Osteoblast (primary cell): ENCODE measurements around the gene DPP10. TPM values are rescaled to one million over a fixed set of nuclear protein-coding genes. Genes with fewer than 3 reads are reported as not detected.

Experiments used
- DNase-seq: peaks from one replicate; pipeline ENCODE4 v3.0.0; 2011; ENCODE audit warnings: low spot score, mixed read lengths; ENCODE audit not compliant: insufficient read length; ENCODE audit errors: missing footprints
- H2AFZ ChIP-seq: 2 replicates; pipeline ENCODE4 v1.6.0; 2011; ENCODE audit warnings: mild to moderate bottlenecking, low read length
- H3K27ac ChIP-seq: 2 replicates; pipeline ENCODE4 v1.5.1; 2011; ENCODE audit warnings: mild to moderate bottlenecking, low read depth, low read length, moderate library complexity
- H3K27me3 ChIP-seq: 2 replicates; pipeline ENCODE4 v1.6.0; 2012; ENCODE audit warnings: mild to moderate bottlenecking, control low read depth, inconsistent platforms, low read length, moderate library complexity; ENCODE audit not compliant: insufficient read depth
- H3K36me3 ChIP-seq: 2 replicates; pipeline ENCODE4 v1.5.1; 2011; ENCODE audit warnings: mild to moderate bottlenecking, low read length, control low read depth, moderate library complexity; ENCODE audit not compliant: insufficient read depth
- H3K4me1 ChIP-seq: 2 replicates; pipeline ENCODE4 v1.5.1; 2011; ENCODE audit warnings: mild to moderate bottlenecking, low read length, control low read depth, moderate library complexity; ENCODE audit not compliant: insufficient read depth
- H3K4me2 ChIP-seq: 2 replicates; pipeline ENCODE4 v1.6.0; 2011; ENCODE audit warnings: mild to moderate bottlenecking, low read length; ENCODE audit not compliant: insufficient read depth
- H3K4me3 ChIP-seq: fragments of 200-600 bp; sonication (generic); 3 replicates; pipeline ENCODE4 v1.5.1; 2012; ENCODE audit warnings: mild to moderate bottlenecking, low read length, inconsistent platforms; ENCODE audit not compliant: insufficient read depth
- H3K79me2 ChIP-seq: 2 replicates; pipeline ENCODE4 v1.6.0; 2012; ENCODE audit warnings: mild to moderate bottlenecking, low read length, control low read depth, inconsistent platforms; ENCODE audit not compliant: insufficient read depth
- H3K9me3 ChIP-seq: 2 replicates; pipeline ENCODE4 v1.5.1; 2011; ENCODE audit warnings: low read depth, low read length, control low read depth
- H4K20me1 ChIP-seq: 2 replicates; pipeline ENCODE4 v1.6.0; 2012; ENCODE audit warnings: mild to moderate bottlenecking, low read length, control low read depth; ENCODE audit not compliant: insufficient read depth
- CTCF ChIP-seq: IDR thresholded peaks from 2 replicates; pipeline ENCODE4 v1.5.1; 2011; ENCODE audit warnings: mild to moderate bottlenecking, low read depth, low read length, moderate library complexity; ENCODE audit errors: extremely low read depth
- total RNA-seq: library from RNA; depleted of rRNA; stranded (reverse); fragments of >200 nt; gene quantifications from 2 replicates; pipeline ENCODE4 v1.2.3, GENCODE V29; 2012

Gene DPP10
- total RNA-seq, 1 donor = not detected

GRCh38 chr2:115389024-115389423 lies 946.6 kb downstream of the DPP10 start:
- H3K4me2 ChIP-seq = no peak overlapping the region
- no peak for DNase-seq
- no peaks in the 10 kb centered on the region for H3K4me1 ChIP-seq
- no peak overlapping the region for H3K4me3 ChIP-seq
- H3K27ac ChIP-seq = no peak overlapping the region
- H3K79me2 ChIP-seq = no peaks in the 10 kb centered on the region
- H3K36me3 ChIP-seq = no peaks in the 10 kb centered on the region
- no peak for TF ChIP-seq CTCF
- H3K27me3 ChIP-seq = no peaks in the 10 kb centered on the region
- H3K9me3 ChIP-seq = no peaks in the 10 kb centered on the region
- no peak overlapping the region for H2AFZ ChIP-seq
- H4K20me1 ChIP-seq = no peaks in the 10 kb centered on the region

DNA sequence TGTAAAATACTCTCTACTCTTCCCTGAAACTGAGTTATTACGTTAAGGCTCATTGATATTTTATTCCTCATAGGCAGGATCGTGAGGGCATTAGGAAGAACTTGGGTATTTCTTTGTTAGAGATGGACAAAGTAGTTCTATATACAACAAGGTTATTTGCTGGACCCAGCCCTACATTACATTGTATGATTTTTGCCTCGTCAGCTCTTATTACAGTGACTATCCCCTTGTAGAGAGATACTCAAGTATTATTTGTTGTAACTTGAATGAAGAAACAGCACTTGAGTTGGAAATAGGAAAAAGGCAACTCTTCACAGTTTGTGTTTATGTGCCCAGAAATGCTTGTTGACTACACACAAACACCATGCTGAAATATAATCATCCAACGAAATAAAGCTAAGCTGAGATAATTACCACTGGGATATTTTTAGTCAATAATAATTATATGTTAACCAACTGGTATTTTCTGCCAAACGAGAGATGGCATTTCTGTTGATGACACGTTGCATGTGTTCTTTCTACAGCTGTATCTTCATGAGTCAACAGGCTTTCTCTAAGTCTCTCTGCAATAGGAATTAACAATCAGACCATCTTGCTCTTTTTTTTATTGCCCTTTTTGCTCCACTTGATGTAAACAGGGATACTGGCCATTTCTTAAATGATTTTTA lies 947.6 kb downstream of the DPP10 start:
- no peak for TF ChIP-seq CTCF
- Histone ChIP-seq H3K36me3 (no peaks in the 10 kb centered on the region), H3K27ac (no peak overlapping the region), H3K4me1 (no peaks in the 10 kb centered on the region), H4K20me1 (no peaks in the 10 kb centered on the region), H2AFZ (no peak overlapping the region), H3K4me3 (no peak overlapping the region), H3K27me3 (no peaks in the 10 kb centered on the region), H3K79me2 (no peaks in the 10 kb centered on the region), H3K4me2 (no peak overlapping the region), H3K9me3 (no peaks in the 10 kb centered on the region)
- peak; percentile 39 for DNase-seq

GRCh38 chr2:115396579-115396978 lies 954.1 kb downstream of the DPP10 start:
- no peaks in the 10 kb centered on the region for H3K36me3 ChIP-seq
- no peak overlapping the region for H3K4me2 ChIP-seq
- H3K27ac ChIP-seq = no peak overlapping the region
- no peak for TF ChIP-seq CTCF
- H3K4me3 ChIP-seq = no peak overlapping the region
- no peaks in the 10 kb centered on the region for H4K20me1 ChIP-seq
- H3K27me3 ChIP-seq = no peaks in the 10 kb centered on the region
- DNase-seq = no peak
- H3K4me1 ChIP-seq = no peaks in the 10 kb centered on the region
- peaks cover 3% of the 10 kb centered on the region for H3K9me3 ChIP-seq
- H2AFZ ChIP-seq = no peak overlapping the region
- H3K79me2 ChIP-seq = no peaks in the 10 kb centered on the region

DNA sequence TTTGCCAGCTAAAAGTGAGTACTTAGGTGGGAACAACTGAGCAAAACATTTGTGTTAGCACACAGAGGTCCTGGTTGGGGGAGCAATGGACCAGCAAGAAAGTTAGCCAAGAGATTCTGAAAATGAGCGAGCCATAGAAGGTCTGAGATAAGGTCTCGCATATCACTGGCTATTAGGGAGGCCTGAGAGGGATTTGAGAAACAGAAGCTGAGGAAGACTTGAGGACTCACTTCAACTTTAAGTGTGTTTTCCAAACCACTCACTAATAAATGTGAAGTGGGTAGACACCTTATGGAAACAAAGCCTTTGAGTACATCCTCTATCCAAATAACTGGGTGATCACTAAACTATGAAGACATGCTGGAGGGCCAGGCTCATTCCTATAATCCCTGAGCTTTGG lies 958.5 kb downstream of the DPP10 start:
- no peak overlapping the region for H2AFZ ChIP-seq
- no peaks in the 10 kb centered on the region for H3K4me1 ChIP-seq
- no peak overlapping the region for H3K27ac ChIP-seq
- DNase-seq = no peak
- no peaks in the 10 kb centered on the region for H3K79me2 ChIP-seq
- no peaks in the 10 kb centered on the region for H3K27me3 ChIP-seq
- no peaks in the 10 kb centered on the region for H4K20me1 ChIP-seq
- no peak overlapping the region for H3K4me2 ChIP-seq
- no peak for TF ChIP-seq CTCF
- no peaks in the 10 kb centered on the region for H3K36me3 ChIP-seq
- H3K4me3 ChIP-seq = no peak overlapping the region
- H3K9me3 ChIP-seq = peaks cover under 1% of the 10 kb centered on the region
